ENCODE results near the gene PLEKHB2. TPM values are rescaled to one million over a fixed set of nuclear protein-coding genes. Genes with fewer than 3 reads are reported as not detected.

Gene PLEKHB2
- total RNA-seq, 2 experiments from 2014 or later, result 66.9 to 71.7 TPM

DNA sequence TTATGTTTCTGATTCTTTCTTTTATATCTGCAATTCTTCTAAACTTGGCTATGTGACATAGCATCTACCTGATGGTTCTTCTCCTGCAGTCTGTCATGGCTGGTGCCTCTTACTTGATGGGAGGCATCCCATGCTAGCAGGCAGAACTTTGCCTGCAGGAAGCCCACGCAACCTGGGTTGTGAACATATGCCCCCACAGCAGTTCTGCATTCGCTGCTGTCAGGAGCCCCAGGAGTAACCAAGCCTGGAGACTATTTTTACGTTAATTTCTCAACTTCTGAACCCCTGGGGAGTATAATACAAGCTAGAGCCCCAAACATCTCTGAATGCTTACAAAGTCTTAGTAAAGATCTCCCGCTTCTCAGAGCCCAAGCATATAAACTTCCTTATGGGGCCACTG is 23.9 kb upstream of the PLEKHB2 start:
- ChIA-PET POLR2A (interaction anchor here (2.0 kb wide), 1 partner anchor 12 kb away, joined by 6 read pairs; the partner anchor contains the start of gene FAM168B), CTCF (interaction anchor here (1.1 kb wide), 1 partner anchor 24 kb away, joined by 3 read pairs; the partner anchor contains the start of gene PLEKHB2)
- Histone ChIP-seq H3K36me3 (ENCODE audit: insufficient read depth, low read length) (peaks cover 66% of the 10 kb centered on the region), H3K27me3 (ENCODE audit: control insufficient read depth in 1 of 2, insufficient read depth in 2 of 2, low read length in 2 of 2) (no peaks in the 10 kb centered on the region), H3K4me3 (ENCODE audit: low read length) (no peak overlapping the region), H3K4me1 (ENCODE audit: insufficient read depth, low read length) (peaks cover 10% of the 10 kb centered on the region), H3K27ac (ENCODE audit: low read depth in 1 of 2, low read length in 2 of 2) (no peak overlapping the region), H3K9me3 (ENCODE audit: control insufficient read depth in 1 of 2, insufficient read depth in 1 of 2, low read length in 2 of 2) (no peaks in the 10 kb centered on the region)
- H3K27ac Mint-ChIP-seq, result no peak overlapping the region
- TF ChIP-seq, protein P1, sequence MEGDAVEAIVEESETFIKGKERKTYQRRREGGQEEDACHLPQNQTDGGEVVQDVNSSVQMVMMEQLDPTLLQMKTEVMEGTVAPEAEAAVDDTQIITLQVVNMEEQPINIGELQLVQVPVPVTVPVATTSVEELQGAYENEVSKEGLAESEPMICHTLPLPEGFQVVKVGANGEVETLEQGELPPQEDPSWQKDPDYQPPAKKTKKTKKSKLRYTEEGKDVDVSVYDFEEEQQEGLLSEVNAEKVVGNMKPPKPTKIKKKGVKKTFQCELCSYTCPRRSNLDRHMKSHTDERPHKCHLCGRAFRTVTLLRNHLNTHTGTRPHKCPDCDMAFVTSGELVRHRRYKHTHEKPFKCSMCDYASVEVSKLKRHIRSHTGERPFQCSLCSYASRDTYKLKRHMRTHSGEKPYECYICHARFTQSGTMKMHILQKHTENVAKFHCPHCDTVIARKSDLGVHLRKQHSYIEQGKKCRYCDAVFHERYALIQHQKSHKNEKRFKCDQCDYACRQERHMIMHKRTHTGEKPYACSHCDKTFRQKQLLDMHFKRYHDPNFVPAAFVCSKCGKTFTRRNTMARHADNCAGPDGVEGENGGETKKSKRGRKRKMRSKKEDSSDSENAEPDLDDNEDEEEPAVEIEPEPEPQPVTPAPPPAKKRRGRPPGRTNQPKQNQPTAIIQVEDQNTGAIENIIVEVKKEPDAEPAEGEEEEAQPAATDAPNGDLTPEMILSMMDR (IDR thresholded peaks at IDR 0.05), result no peak
- no peaks in the 10 kb centered on the region for H3K9me3 Mint-ChIP-seq
- no peaks in the 10 kb centered on the region for H3K27me3 Mint-ChIP-seq
- DNase-seq, result no peak
- intact Hi-C loops (cut with DNase I, micrococcal nuclease), result no loop called here
- H3K4me3 Mint-ChIP-seq, result no peak overlapping the region
- no peak for ATAC-seq (ENCODE audit: poor library complexity)
- peaks cover 84% of the 10 kb centered on the region for H3K36me3 Mint-ChIP-seq (ENCODE audit: low read depth)
- peaks cover 60% of the 10 kb centered on the region for H3K4me1 Mint-ChIP-seq (ENCODE audit: low read depth)

DNA sequence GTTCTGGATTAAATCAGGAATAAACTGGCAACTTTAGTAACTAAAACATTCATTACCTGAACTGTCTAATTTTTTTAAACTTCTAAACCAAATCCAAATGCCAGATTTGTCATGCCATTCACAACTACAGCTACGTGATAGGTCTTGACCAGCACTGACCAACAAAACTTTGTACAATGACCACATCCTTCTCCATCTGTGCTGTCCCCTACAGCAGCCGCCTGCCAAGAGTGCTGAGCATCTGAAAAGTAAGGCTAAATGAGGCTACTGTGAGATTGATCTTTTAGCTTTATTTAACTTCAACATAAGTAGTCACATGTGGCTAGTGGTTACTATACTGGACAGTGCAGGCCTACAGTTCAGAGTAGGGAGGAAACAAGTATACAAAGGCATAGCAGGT is 19.5 kb upstream of the PLEKHB2 start:
- Mint-ChIP-seq H3K36me3 (ENCODE audit: low read depth) (peaks cover 83% of the 10 kb centered on the region), H3K27ac (peak overlapping the region; percentile 24), H3K4me1 (ENCODE audit: low read depth) (peaks cover 65% of the 10 kb centered on the region), H3K27me3 (no peaks in the 10 kb centered on the region), H3K4me3 (no peak overlapping the region), H3K9me3 (no peaks in the 10 kb centered on the region)
- ChIA-PET POLR2A (interaction anchor here (1.8 kb wide), 1 partner anchor 7 kb away, joined by 7 read pairs; the partner anchor contains the start of gene FAM168B), CTCF (no interaction called here)
- H3K36me3 ChIP-seq (ENCODE audit: insufficient read depth, low read length), result peaks cover 48% of the 10 kb centered on the region
- H3K4me3 ChIP-seq (ENCODE audit: low read length), result no peak overlapping the region
- DNase-seq (no peak), ATAC-seq (ENCODE audit: poor library complexity) (no peak)
- no peaks in the 10 kb centered on the region for H3K27me3 ChIP-seq (ENCODE audit: control insufficient read depth in 1 of 2, insufficient read depth in 2 of 2, low read length in 2 of 2)
- TF ChIP-seq, protein P1 (IDR thresholded peaks at IDR 0.05), result no peak
- intact Hi-C loops (cut with DNase I, micrococcal nuclease), result no loop called here
- no peak overlapping the region for H3K27ac ChIP-seq (ENCODE audit: low read depth in 1 of 2, low read length in 2 of 2)
- peaks cover 8% of the 10 kb centered on the region for H3K4me1 ChIP-seq (ENCODE audit: insufficient read depth, low read length)
- H3K9me3 ChIP-seq (ENCODE audit: control insufficient read depth in 1 of 2, insufficient read depth in 1 of 2, low read length in 2 of 2), result no peaks in the 10 kb centered on the region

DNA sequence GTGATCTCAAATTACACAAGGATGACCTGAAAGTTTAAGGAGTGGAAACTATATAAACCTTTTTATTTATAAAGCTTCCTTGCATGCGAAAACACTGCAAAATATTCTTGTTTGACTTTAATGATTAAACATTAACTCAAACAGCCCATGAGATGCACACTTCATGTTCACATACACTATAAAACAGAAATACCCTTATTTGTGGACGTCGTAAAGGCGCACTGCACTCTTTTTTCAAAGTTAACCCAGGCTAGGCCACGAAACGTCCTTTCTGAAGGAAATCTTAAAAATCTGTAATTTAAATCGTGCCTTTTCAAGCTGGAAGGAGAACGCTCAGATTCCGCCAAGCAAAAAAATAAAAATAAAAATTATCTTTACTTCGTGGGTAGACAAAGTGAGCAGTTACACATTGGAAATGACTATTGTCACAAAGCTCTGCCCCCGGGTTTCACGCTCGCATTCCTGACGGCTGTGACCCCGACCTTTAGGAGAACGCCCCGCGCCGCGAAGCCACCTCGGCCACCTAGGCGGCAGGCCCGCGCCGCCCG is 12.6 kb upstream of the PLEKHB2 start:
- peak overlapping the region; percentile 82 for H3K4me3 ChIP-seq (ENCODE audit: low read length)
- peak overlapping the region; percentile 93 for H3K27ac Mint-ChIP-seq
- H3K27me3 ChIP-seq (ENCODE audit: control insufficient read depth in 1 of 2, insufficient read depth in 2 of 2, low read length in 2 of 2), result no peaks in the 10 kb centered on the region
- H3K4me1 Mint-ChIP-seq (ENCODE audit: low read depth), result peaks cover 38% of the 10 kb centered on the region
- H3K27me3 Mint-ChIP-seq, result no peaks in the 10 kb centered on the region
- H3K36me3 Mint-ChIP-seq (ENCODE audit: low read depth), result peaks cover 42% of the 10 kb centered on the region
- peaks cover 26% of the 10 kb centered on the region for H3K4me1 ChIP-seq (ENCODE audit: insufficient read depth, low read length)
- ATAC-seq (ENCODE audit: poor library complexity), result no peak
- ChIA-PET POLR2A (interaction anchor here (0.7 to 5.1 kb wide), 15 partner anchors 8 to 750 kb away, joined by 3 to 83 read pairs (median 7); partner anchors contain the start of genes GPR148, IMP4 and PLEKHB2), CTCF (interaction anchor here (1.6 to 1.9 kb wide), 2 partner anchors 12 to 61 kb away, joined by 7 to 8 read pairs; partner anchors contain the start of gene PLEKHB2)
- H3K27ac ChIP-seq (ENCODE audit: low read depth in 1 of 2, low read length in 2 of 2), result peak overlapping the region; percentile 46 to 55
- no peaks in the 10 kb centered on the region for H3K9me3 Mint-ChIP-seq
- H3K36me3 ChIP-seq (ENCODE audit: insufficient read depth, low read length), result peaks cover 17% of the 10 kb centered on the region
- no peaks in the 10 kb centered on the region for H3K9me3 ChIP-seq (ENCODE audit: control insufficient read depth in 1 of 2, insufficient read depth in 1 of 2, low read length in 2 of 2)
- peak overlapping the region; percentile 91 for H3K4me3 Mint-ChIP-seq
- intact Hi-C loops (cut with DNase I, micrococcal nuclease), result loop anchor here (1.0 to 5.0 kb wide), 4 partner anchors 12 to 910 kb away; partner anchors contain the start of genes GPR148 (in 1 of the 2), MZT2A (in 1 of the 2), MZT2B (in 1 of the 2) and SMPD4 (in 1 of the 2)
- TF ChIP-seq, protein P1 (IDR thresholded peaks at IDR 0.05), result no peak
- peak in 2 of 14 experiments; percentile 10 to 17 for DNase-seq
